Measurements from ENCODE around the gene CEP128. TPM values are rescaled to one million over a fixed set of nuclear protein-coding genes. Genes with fewer than 3 reads are reported as not detected.

CEP128 gene
- total RNA-seq, 1 donor, result 8.2 TPM

DNA sequence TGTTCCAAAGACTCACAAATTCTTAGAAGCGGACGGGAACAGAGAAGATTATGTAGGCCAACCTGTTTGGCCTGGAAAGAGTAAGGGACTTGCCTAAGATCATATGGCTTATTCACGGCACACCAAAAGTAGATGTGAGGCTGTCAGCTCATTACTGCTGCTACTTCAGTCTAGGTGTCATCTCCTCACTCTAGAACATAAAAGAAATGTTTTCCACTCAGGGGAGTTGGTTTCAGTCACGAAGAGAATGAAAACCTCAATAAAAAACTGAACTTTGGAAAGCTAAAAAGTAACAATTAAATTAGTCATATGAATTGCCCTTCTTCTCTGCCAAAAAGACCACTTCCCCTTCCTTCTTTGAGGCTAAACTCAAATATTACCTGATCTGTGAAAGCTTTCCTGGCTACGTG lies 658 bp upstream of the CEP128 start:
- TF ChIP-seq, protein P1, sequence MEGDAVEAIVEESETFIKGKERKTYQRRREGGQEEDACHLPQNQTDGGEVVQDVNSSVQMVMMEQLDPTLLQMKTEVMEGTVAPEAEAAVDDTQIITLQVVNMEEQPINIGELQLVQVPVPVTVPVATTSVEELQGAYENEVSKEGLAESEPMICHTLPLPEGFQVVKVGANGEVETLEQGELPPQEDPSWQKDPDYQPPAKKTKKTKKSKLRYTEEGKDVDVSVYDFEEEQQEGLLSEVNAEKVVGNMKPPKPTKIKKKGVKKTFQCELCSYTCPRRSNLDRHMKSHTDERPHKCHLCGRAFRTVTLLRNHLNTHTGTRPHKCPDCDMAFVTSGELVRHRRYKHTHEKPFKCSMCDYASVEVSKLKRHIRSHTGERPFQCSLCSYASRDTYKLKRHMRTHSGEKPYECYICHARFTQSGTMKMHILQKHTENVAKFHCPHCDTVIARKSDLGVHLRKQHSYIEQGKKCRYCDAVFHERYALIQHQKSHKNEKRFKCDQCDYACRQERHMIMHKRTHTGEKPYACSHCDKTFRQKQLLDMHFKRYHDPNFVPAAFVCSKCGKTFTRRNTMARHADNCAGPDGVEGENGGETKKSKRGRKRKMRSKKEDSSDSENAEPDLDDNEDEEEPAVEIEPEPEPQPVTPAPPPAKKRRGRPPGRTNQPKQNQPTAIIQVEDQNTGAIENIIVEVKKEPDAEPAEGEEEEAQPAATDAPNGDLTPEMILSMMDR (IDR thresholded peaks at IDR 0.05; ENCODE audit: insufficient read depth, low read depth, low read length), result no peak
- DNase-seq (ENCODE audit: low read depth), result no peak
- peak overlapping the region; percentile 44 for H3K4me3 ChIP-seq (ENCODE audit: low read depth, low read length)

DNA sequence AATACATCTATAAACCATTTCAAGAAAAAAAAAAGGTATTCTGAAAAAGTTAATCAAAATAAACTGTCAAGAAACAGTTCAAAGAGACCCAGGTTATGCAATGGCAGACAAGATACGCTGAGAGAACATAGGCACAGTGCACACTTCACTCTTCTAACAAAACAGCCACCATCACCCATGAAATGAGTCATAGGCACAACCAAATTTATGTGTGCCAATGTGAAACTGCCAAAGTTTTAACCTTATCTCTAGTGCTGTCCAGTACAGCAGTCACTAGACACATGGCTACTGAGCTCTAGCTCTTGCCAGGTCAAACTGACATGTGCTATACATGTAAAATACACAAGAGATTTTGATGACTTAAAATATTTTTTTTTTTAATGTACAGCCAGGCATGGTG lies 1.4 kb downstream of the CEP128 start:
- no peak overlapping the region for H3K4me3 ChIP-seq (ENCODE audit: low read depth, low read length)
- TF ChIP-seq, protein P1 (IDR thresholded peaks at IDR 0.05; ENCODE audit: insufficient read depth, low read depth, low read length), result no peak
- DNase-seq (ENCODE audit: low read depth), result no peak

DNA sequence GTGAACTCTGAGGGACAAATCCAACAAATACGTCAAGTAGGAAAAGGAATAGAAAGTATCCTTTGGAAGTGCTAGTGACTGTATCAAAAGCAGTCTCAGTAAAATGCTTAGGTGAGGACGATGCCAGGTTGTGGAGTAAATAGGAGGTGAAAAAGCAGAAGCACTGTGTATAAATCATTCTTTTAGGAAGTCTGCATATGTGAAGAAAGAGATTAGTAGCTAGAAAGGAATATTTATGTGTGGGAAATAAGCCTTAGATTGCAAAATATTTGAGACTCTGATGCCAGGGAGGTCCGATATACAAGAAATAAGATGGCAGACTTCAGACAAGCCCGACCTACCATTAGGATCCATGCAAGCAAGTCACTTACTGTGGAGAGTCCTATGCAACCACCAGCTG lies 7.9 kb downstream of the CEP128 start:
- TF ChIP-seq, protein P1 (IDR thresholded peaks at IDR 0.05; ENCODE audit: insufficient read depth, low read depth, low read length), result no peak
- DNase-seq (ENCODE audit: low read depth), result no peak
- no peak overlapping the region for H3K4me3 ChIP-seq (ENCODE audit: low read depth, low read length)

DNA sequence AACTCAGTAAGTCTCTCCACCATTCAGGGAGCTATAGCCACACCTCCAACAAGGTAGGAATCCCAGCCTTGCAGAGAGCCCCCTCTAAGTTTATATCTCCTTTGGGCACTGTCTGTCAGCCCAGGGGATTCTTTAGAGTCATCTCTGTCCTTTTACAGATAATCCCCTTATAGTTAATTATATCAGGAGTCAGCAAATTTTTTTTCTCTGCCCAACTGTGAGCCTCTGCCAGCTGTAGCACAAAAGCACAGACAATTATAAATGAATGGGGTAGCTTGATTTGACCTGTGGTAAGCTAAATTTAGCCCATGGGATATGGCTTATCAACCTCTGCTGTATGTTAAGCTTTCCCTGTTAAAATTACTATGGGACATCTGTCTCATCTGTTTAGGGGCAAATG lies 8.3 kb downstream of the CEP128 start:
- TF ChIP-seq, protein P1 (IDR thresholded peaks at IDR 0.05; ENCODE audit: insufficient read depth, low read depth, low read length), result no peak
- no peak overlapping the region for H3K4me3 ChIP-seq (ENCODE audit: low read depth, low read length)
- DNase-seq (ENCODE audit: low read depth), result no peak

DNA sequence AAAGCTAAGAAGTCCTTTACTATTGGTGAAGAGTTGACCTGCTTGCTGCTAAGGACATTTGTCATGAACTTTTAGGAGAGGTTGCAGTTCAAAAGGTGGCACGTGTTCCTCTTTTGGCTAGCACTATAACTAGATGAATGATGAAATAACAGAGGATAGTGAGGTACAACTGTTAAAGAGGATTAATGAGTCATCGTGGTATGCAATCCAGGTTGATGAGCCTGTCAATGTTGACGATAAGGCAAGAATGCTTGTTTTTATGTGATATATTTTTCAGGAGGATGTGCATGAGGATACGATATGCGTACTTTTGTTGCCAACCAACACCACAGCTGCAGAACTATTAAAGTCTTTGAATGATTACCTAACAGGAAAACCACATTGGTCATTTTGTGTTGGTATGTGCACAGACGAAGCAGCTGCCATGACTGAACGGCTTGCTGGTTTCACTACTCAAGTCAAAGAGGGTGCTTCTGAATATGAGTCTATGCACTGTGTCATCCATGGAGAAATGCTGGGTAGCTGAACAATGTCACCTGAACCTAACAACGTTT lies 10.6 kb downstream of the CEP128 start:
- TF ChIP-seq, protein P1 (IDR thresholded peaks at IDR 0.05; ENCODE audit: insufficient read depth, low read depth, low read length), result no peak
- DNase-seq (ENCODE audit: low read depth), result peak; percentile 97
- H3K4me3 ChIP-seq (ENCODE audit: low read depth, low read length), result no peak overlapping the region

DNA sequence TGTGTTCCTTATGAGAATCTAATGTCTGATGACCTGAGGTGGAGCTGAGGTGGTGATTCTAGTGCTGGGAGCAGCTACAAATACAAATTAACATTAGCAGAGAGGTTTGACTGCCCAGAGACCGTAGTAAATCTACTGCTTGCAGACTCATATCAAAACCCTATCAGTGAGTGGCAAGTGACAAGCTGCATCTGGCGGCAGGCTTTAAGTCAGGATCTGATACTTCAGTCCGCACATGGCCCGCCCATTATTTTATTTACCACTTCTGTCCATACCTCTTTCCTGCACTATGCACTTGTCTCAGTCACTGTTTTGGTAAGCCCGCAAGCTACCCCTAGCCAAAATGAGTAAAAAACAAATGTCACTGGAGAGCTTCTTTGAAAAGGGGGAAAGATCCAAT lies 11.4 kb downstream of the CEP128 start:
- TF ChIP-seq, protein P1 (IDR thresholded peaks at IDR 0.05; ENCODE audit: insufficient read depth, low read depth, low read length), result no peak
- H3K4me3 ChIP-seq (ENCODE audit: low read depth, low read length), result no peak overlapping the region
- no peak for DNase-seq (ENCODE audit: low read depth)

Measured in fibroblast of villous mesenchyme (primary cell).